NB4 (cell line): ENCODE results near the gene ZNF512.

Source experiments
- CTCF ChIP-seq: IDR thresholded peaks from one replicate; pipeline ENCODE4 v1.5.1; 2012; ENCODE audit warnings: low read depth, low read length
- MAX ChIP-seq: IDR thresholded peaks from 2 replicates; pipeline ENCODE4 v1.6.1; 2011; ENCODE audit warnings: low read depth, low read length
- MYC ChIP-seq: IDR thresholded peaks from 2 replicates; pipeline ENCODE4 v1.6.1; 2011; ENCODE audit warnings: low read depth, low read length
- POLR2A ChIP-seq: IDR thresholded peaks from 2 replicates; pipeline ENCODE4 v1.6.1; 2011; ENCODE audit warnings: mild to moderate bottlenecking; ENCODE audit not compliant: insufficient read length; ENCODE audit errors: extremely low read depth

- no peak for TF ChIP-seq CTCF
- no peak for TF ChIP-seq POLR2A
- no peak for TF ChIP-seq MAX
- no peak for TF ChIP-seq MYC
Observed at GRCh38 chr2:27587025-27587424, 4.2 kb downstream of the ZNF512 start.
